ENCODE data around the gene DMRT1. TPM values are rescaled to one million over a fixed set of nuclear protein-coding genes. Genes with fewer than 3 reads are reported as not detected.

Gene DMRT1
- total and polyA plus RNA-seq, 9 of the 15 experiments (the other 6 are each of a cell fraction or from before 2014, with no cell fraction given) = not detected

DNA sequence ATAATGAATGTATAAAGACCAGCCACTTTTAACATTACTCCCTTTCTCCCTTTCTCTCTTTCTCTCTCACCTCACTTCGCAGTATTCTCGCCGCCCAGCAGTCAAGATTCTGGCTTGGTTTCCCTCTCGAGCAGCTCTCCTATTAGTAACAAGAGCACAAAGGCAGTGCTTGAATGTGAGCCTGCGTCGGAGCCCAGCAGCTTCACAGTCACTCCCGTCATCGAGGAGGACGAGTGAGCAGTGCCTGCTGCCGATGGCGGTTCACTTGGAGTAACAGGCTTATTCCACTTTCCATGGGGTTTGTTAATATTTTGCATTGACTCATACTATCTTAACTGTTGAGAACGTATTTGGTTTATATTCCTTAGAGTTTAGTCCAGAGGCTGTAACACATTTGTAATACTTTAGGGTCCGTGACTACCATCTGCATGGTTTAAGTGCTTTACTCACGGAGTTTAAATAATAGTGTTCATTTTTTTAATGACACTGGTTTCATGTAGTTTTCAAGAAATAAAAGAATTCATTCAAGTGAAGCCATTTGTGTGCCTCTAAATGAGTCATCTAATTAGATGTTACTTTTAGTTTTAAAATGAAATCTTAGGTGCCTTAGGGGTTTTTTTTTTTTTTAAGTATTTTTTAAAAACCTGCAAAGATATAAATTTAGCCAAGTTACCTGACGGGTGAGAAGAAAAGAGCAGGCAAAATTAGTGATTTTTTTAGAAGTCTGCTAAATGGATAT is 126.6 kb downstream of the DMRT1 start:
- H3K9me3 ChIP-seq (replicated peaks; ENCODE audit: control insufficient read depth, insufficient read depth, low read depth, low read length) = no peaks in the 10 kb centered on the region
- no peaks in the 10 kb centered on the region for H3K36me3 ChIP-seq (ENCODE audit: control insufficient read depth, insufficient read depth, low read length)
- ATAC-seq = peak; percentile 52; the same call in 1 of the 3 replicates
- 0% methylated on average over 12 of the region's 15 CpGs for WGBS (ENCODE audit: insufficient coverage, low coverage, missing lambda C conversion rate)
- no peak for FAIRE-seq
- TF ChIP-seq, protein P1, sequence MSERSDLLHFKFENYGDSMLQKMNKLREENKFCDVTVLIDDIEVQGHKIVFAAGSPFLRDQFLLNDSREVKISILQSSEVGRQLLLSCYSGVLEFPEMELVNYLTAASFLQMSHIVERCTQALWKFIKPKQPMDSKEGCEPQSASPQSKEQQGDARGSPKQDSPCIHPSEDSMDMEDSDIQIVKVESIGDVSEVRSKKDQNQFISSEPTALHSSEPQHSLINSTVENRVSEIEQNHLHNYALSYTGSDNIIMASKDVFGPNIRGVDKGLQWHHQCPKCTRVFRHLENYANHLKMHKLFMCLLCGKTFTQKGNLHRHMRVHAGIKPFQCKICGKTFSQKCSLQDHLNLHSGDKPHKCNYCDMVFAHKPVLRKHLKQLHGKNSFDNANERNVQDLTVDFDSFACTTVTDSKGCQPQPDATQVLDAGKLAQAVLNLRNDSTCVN (CRISPR knock-in tag; IDR thresholded peaks at IDR 0.05) = no peak
- TF ChIP-seq TCF7L2 (IDR thresholded peaks at IDR 0.05; ENCODE audit: low read depth, low read length) (no peak), BCOR (IDR thresholded peaks at IDR 0.05) (no peak), NR4A1 (CRISPR knock-in tag; IDR thresholded peaks at IDR 0.05) (no peak), NR4A1 (tag; IDR thresholded peaks at IDR 0.05) (no peak), ZNF717 (CRISPR knock-in tag; IDR thresholded peaks at IDR 0.05) (no peak), HMG20A (CRISPR knock-in tag; conservative IDR thresholded peaks at IDR 0.05) (no peak), ZNF224 (CRISPR knock-in tag; IDR thresholded peaks at IDR 0.05) (no peak), MTA1 (IDR thresholded peaks at IDR 0.05; ENCODE audit: borderline replicate concordance) (no peak)
- TF ChIP-seq, protein P2, sequence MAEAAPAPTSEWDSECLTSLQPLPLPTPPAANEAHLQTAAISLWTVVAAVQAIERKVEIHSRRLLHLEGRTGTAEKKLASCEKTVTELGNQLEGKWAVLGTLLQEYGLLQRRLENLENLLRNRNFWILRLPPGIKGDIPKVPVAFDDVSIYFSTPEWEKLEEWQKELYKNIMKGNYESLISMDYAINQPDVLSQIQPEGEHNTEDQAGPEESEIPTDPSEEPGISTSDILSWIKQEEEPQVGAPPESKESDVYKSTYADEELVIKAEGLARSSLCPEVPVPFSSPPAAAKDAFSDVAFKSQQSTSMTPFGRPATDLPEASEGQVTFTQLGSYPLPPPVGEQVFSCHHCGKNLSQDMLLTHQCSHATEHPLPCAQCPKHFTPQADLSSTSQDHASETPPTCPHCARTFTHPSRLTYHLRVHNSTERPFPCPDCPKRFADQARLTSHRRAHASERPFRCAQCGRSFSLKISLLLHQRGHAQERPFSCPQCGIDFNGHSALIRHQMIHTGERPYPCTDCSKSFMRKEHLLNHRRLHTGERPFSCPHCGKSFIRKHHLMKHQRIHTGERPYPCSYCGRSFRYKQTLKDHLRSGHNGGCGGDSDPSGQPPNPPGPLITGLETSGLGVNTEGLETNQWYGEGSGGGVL (CRISPR knock-in tag; IDR thresholded peaks at IDR 0.05) = no peak
- H3K79me2 ChIP-seq (ENCODE audit: control insufficient read depth, insufficient read depth, low read length) = no peaks in the 10 kb centered on the region
- no peak overlapping the region for H2AFZ ChIP-seq (ENCODE audit: low read depth, low read length)
- no TSS peak for BruUV-seq (replicated peaks)
- DNase-seq (ENCODE audit: extremely low read depth in 1 of 4, low spot score in 3 of 4) = no peak
- intact Hi-C loops (cut with micrococcal nuclease) = no loop called here
- no peak overlapping the region for H3K9ac ChIP-seq (ENCODE audit: insufficient read depth in 1 of 2, low read depth in 2 of 2, low read length in 2 of 2)
- no peak overlapping the region for H3K4me3 ChIP-seq
- H3K27me3 ChIP-seq (ENCODE audit: control insufficient read depth in 2 of 2, insufficient read depth in 2 of 2, low read length in 2 of 2) = peaks cover 0 to 4% of the 10 kb centered on the region in 2 experiments; a peak in 1 of 5 replicates
- ChIA-PET CTCF (ENCODE audit: low intra/inter-chr PET ratio) (no interaction called here), POLR2A (no interaction called here)
- H3K27ac ChIP-seq (ENCODE audit: extremely low read depth, low read depth, low read length) = no peak overlapping the region
- no peak overlapping the region for H3K4me2 ChIP-seq (ENCODE audit: insufficient read depth, low read length)
- H3K9me1 ChIP-seq (ENCODE audit: control insufficient read depth, insufficient read depth, low read length) = no peaks in the 10 kb centered on the region
- no peaks in the 10 kb centered on the region for H3K4me1 ChIP-seq (replicated peaks in 1 of 2; ENCODE audit: control insufficient read depth in 2 of 2, insufficient read depth in 2 of 2, low read length in 2 of 2)
- H4K20me1 ChIP-seq (replicated peaks; ENCODE audit: control insufficient read depth, insufficient read depth, low read length) = no peaks in the 10 kb centered on the region
- in situ Hi-C loops (cut with MboI) = no loop called here

Data from K562 (cell line).